ENCODE measurements around the gene TGFB1I1.

DNA sequence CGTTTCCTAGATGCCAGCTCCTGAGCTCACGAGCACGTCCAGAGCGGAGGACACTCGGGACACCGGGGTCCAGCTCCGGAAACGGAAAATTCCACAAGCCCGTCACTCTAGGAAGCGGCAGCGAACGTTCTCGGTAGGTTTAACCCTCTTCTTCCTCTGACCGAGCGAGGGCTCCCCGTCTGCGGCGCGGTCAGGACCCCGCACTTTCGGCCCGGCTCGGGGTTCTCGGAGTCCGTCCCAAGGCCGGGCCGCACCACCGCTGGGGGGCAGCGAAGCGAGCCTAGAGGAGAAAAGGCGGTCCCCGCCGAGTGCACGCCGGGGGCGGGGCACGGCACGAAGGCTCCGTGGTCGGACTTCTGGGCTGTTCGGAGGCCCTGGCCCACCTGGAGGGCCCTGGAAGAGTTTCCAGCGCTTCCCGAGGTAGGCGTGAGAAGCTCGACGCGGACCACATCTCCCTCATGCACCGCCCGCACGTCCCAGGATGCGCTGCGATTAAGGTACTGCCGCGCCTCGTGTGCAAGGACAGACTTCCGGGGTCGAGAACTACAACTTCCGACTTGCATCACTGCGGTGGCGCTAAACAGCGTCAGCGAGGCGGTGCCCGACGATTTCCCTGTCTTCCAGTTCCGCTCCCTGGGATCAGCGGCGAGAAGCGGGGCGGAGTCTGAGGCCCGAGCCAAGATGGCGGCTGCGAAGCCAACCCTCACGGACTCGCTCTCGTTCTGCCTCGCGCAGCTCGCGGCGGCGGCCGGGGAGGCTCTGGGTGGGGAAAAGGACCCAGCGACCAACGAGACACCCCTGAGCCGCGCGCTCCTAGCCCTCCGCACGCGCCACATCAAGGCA, 12.9 kb upstream of the TGFB1I1 start, which contains the start of gene ARMC5:
- TF ChIP-seq TCF12 (IDR thresholded peaks at IDR 0.05; ENCODE audit: low read depth) (peak; percentile 2; the same call in 1 of the 2 replicates), CREB1 (IDR thresholded peaks at IDR 0.05; ENCODE audit: low read depth) (peak; percentile 91), RAD21 (IDR thresholded peaks at IDR 0.05; ENCODE audit: low read depth) (no peak), CEBPB (IDR thresholded peaks at IDR 0.05) (no peak), EGR1 (IDR thresholded peaks at IDR 0.05) (0 out of 2 replicates have a peak, but pooled peaks have one; percentile 5), EP300 (IDR thresholded peaks at IDR 0.05; ENCODE audit: borderline replicate concordance) (0 out of 2 replicates have a peak, but pooled peaks have one; percentile 11)

All from Ishikawa (cell line).